Measurements from ENCODE around the gene RPS27L.

RPS27L gene

DNA sequence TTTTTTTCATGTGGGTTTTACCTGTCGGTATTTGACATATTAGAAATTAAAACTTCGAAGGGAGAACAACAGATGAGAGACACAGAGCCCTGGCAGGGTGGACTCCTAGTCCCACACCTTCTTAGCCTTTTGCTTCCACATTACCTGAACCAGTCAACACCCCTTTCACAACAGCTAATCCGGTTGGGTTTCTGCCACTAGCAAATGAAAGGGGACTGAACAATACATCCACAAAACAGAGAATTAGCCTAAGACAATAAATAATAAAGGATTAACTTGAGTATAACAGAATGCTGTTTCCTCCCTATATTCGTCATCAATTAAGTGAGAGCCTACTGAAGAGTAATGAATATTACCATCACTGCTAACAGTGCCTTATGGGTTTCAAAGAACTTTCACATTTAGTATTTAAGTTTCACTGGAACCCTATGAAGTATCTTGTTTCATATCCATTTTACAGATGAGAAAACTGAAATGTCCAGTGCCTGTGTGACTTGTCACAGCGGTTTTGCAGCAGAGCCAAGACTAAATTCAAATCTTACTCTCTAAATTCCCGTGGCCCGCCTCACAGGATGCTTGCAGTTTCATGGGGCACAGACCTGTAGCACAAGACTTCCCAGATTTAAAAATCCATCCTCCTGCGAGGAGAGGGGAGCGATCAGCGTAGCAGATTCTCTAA lies 31.1 kb upstream of the RPS27L start:
- no peak for DNase-seq (ENCODE audit: low read depth, low spot score)

- DNase-seq (ENCODE audit: low read depth, low spot score): no peak
Observed at GRCh38 chr15:63187589-63188226, 30.4 kb upstream of the RPS27L start.

DNA sequence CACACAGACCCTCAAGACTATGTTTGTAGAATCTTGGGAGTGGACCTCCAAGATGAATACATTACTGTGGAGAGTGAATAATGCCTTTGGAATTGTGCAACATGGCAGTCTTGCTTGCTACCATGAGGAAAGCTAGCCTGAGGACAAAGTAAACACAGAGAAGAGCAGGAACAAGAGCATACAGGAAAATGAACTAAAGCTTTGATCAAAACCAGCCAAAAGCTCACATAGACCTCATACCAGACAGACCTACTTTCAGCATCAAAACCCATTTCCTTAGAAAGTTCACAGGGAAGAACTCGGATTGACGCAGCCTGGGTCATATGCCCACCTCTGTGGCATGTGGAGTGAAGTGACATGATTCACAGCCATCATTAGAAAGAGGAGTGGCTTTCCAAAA lies 28.8 kb upstream of the RPS27L start:
- DNase-seq (ENCODE audit: low read depth, low spot score): no peak

- DNase-seq (ENCODE audit: low read depth, low spot score): no peak
Observed at GRCh38 chr15:63185206-63185605, 27.9 kb upstream of the RPS27L start.

GRCh38 chr15:63181648-63182047 lies 24.4 kb upstream of the RPS27L start:
- no peak for DNase-seq (ENCODE audit: low read depth, low spot score)

DNA sequence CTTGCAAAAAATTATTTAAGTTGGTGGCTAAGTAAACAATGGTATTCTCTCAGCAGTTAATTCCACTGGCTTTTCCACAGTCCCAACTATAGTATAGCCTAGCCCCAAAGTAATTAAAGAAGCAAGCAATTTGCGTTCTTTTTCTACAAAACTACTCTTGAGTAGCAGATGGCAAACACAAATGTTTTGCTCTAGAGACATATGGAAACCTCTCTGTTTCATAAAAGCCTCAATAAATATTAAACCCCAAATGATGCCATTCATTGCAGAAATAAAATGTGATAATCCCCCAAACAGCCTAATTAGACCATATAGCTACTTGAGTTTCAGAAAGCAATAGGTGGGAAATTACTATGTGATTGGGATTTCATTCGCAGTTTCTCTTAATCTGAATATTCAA lies 23.5 kb upstream of the RPS27L start:
- no peak for DNase-seq (ENCODE audit: low read depth, low spot score)

DNA sequence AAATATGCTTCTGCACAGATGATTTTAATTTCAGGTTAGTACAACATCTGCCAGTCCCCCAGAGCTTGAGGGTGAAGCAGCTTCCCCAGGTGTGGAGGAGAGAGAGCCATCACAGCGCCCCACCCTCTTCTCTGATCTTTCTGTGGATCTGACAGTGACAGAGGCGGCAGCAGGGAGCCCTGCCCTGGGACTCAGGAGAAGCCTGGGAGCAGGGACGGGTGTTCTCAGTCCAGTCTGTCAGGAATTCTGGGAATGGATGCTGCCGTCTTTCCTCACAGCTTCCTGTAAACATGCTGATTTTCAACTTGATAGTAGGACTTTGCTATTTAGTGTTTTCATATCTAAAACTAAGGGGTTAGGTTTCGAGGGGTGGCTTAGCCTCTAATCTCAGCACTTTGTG lies 20.8 kb upstream of the RPS27L start:
- no peak for DNase-seq (ENCODE audit: low read depth, low spot score)

DNA sequence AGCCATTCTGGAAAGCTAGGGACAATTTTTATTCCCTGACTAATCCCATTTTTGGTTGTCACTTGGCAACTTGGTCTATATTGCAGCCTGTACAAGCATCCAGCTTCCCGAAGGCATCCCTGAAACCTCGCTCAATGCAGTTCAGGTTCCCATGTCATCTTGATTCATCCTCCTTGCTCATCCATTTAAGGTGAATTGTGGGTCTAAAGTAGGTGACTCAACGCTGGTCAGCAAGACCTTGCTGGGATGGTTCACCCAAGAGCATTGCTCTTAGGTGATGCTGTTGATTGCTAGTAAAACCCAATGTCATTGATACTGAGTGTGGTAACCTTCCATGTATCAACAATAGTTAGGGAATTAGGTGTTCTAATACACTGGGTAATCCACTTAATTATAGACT lies 19.0 kb upstream of the RPS27L start:
- no peak for DNase-seq (ENCODE audit: low read depth, low spot score)

DNA sequence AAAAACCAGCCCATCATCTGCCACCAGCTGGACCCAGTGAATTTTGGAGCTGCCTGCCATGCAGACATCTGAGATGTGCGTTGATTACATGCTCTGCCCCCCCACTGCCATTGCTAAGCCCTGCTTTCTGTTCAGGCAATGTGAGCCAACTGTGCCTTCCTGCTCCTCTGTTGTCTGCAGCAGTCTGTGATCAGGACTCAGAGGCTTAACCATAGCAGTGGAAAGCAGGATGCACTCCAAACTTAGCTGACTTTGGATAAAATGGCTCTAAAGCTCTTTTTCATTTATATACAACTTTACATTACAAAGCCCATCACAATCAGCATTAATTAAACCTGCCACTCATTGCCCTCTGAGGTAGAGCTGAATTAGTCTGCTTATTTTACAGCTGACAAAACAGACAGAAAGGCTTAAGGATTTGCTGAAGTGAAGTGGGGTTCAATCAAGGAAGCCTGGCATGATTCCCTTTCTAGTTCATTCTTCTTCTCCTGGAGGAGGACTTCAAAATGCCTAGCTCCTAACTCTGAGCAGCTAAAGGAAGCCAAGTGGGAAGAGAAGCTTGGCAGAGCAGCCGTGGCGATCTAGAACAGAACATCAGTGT lies 15.7 kb upstream of the RPS27L start:
- no peak for DNase-seq (ENCODE audit: low read depth, low spot score)

DNA sequence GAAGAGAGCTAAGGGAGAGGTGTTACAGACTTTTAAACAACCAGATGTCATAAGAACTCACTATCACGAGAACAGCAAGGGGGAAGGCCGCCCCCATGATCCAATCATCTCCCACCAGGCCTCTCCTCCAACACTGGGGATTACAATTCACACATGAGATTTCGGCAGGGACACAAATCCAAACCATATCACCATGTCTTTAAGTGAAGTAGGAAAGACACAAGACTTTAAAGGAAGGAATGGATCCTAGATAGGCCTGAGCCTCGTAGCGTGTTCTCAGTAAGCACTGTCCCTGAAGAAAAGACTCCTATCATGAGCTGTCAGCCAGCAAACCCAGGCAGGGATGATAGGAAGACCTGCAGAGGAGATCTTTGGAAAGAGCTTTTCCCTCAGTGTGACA lies 15.1 kb upstream of the RPS27L start:
- no peak for DNase-seq (ENCODE audit: low read depth, low spot score)

- no peak for DNase-seq (ENCODE audit: low read depth, low spot score)
Observed at GRCh38 chr15:63169788-63170187, 12.5 kb upstream of the RPS27L start.

GRCh38 chr15:63166219-63166618 lies 8.9 kb upstream of the RPS27L start:
- no peak for DNase-seq (ENCODE audit: low read depth, low spot score)

DNA sequence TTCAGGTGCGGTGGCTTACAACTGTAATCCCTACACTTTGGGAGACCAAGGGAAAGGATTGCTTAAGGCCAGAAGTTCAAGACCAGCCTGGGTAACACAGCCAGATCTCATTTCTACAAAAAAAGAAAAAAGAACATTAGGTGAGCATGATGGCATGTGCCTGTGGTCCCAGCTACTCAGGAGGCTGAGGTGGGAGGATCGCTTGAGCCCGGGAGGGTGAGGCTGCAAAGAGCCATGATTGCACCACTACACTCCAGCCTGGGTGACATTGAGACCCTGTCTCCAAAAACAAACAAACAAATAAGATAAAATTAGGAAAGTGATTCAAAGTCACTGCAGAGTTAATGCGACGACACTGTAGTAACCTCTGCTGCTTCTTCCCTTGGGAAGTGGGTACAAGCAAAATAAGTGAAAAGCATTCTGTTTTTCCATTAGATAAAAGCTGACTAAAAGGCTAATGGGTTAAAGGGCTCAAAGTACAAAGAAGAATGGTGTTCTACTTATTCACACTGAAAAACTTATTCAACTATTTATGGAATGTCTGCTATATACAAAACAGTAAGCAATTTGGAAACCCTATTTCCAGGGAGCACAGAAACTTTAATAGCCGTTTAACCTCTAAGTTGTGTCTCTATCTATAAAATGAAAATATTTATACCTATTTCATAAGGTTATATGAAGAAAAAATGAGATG lies 8.0 kb upstream of the RPS27L start:
- no peak for DNase-seq (ENCODE audit: low read depth, low spot score)

- no peak for DNase-seq (ENCODE audit: low read depth, low spot score)
Observed at GRCh38 chr15:63163217-63163616, 5.9 kb upstream of the RPS27L start.

DNA sequence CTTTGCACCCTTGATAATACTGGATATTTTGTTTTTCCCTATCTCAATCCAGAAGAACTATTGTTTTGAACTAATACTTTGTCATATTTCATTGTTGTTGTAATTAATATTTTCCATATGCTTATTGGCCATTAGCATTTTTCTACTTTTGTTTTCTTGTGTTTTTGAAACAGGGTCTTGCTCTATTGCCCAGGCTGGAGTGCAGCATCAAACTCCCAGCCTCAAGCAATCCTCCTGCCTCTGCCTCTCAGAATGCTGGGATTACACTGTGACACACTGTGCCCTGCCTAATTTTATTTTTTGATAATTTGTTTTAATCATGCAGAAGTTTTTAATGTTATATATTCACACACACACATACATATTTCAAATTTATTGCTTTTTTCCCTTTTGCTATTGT lies 3.4 kb upstream of the RPS27L start:
- DNase-seq (ENCODE audit: low read depth, low spot score): no peak

GRCh38 chr15:63157891-63158431 lies 684 bp upstream of the RPS27L start:
- DNase-seq (ENCODE audit: low read depth, low spot score): peak; percentile 60

- peak; percentile 10 for DNase-seq (ENCODE audit: low read depth, low spot score)
Observed at GRCh38 chr15:63156755-63157117, 541 bp downstream of the RPS27L start.

DNA sequence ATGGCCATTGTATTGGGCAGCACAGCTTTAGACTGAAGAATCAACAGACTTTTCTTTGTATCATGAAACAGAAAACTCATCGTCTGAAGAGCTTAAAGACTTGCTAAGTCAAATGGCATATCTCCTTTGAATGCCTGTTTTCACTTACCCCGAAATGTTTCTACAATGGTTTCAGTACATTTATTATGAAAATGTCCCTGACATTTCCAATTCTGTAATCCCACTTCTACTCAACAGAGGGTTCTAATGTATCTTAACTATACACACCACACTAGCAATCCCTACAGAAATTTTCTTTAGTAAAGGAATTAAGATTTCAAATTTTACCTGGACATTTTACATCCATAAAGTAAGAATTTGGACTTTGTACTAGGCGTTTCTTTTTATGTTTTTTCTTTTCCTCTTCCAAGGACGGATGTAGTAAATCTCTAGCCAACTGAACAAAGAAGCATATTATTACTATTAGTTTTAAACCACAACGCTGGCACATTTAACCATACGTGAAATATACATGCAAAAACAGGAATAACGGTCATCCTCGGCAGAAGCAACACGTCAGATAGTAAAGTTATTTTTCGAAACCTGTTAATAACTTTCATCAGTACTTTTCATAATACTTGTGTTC lies 1.1 kb downstream of the RPS27L start:
- no peak for DNase-seq (ENCODE audit: low read depth, low spot score)

DNA sequence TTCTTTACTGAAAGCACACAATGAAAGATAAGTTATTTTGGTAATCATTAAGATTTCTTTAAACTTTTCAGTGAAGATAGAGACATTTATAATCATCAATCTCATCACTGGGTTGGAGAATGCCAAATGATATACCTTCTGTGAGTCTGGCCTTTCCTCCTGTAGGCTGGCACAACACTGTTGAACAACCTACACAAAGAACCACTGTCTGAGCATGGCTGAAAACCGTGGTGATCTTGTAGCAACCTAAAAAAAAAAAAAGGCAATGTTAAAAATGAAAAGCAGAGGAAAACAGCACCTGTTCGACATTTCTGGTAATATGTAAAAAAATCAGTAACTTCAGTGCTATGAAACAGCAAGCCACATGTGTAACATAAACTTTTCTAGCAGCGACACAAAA lies 1.8 kb downstream of the RPS27L start:
- no peak for DNase-seq (ENCODE audit: low read depth, low spot score)

- DNase-seq (ENCODE audit: low read depth, low spot score): no peak
Observed at GRCh38 chr15:63151665-63152064, 5.6 kb downstream of the RPS27L start.

DNA sequence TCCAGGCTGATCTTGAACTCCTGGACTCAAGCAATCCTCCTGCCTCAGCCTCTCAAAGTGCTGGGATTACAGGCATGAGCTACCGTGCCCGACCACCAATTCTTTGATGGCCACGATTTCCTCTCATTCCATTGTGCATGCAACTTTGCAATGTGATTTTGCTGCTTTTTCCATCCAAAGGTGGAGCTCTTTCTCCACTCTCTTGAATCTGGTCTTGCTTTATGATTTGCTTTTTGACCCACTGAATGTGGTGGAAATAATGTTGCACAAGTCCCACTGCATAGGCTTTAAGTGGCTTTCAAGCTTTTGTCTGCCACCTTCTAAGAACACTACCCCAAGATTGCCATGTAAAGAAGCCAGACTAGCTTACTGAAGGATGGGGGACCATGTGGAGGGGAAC lies 10.6 kb downstream of the RPS27L start:
- DNase-seq (ENCODE audit: low read depth, low spot score): no peak

DNA sequence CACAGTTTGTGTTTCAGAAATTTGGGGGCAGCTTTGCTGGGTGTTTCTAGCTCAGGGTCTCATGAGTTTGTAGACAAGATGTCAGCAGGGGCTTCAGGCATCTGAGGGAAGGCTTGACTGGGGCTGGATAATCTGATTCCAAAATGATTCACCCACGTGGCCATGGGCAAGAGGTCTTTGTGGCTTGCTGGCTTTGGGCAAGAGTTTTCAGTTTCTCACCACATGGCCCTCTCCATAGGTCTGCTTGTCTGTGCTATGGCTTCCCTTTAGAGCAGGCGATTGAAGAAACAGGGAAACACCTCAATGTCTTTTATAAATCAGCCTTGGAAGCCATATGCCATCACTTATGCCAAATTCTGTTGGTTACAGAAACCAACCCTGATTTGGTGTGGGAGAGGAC lies 11.9 kb downstream of the RPS27L start:
- DNase-seq (ENCODE audit: low read depth, low spot score): no peak
